ENCODE measurements around the gene COX14.

COX14 gene

DNA sequence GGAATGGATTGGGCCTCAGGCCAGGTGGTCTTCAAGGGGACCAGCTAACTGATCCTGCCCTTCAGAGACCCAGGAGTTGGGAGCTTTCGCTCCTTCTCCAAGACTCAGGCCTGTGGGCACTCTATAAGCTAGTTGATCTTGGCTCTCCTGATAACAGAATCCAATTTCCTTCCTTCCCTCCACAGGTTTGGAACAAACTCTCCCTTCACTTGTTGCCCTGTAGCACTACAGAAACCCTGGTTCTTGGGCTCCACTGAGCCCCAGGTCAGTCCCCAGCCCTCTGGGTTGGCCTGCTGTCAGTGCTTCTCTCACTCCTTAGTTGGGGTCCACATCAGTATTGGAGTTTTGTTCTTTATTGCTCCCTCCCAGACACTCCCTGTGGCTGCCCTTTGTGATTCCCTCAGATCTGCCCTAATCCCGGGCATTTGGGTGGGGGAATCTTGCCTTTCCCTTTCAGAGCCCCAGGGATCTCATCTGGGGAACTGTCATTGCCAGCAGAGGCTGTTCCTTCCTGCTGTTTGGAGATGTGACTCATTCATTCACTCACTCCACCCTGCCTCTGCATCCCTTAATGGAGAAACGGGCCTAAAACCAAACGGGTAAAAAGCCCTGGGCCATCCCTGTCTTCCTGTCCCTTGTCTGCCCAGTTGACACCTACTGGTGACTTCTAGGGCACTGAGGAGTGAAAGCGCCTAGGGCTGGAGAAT lies 12.6 kb upstream of the COX14 start:
- no peak overlapping the region for H3K9ac ChIP-seq (ENCODE audit: low read length)
- no peaks in the 10 kb centered on the region for H3K79me2 ChIP-seq (ENCODE audit: low read length)
- H3K4me1 ChIP-seq (ENCODE audit: low read length) = peaks cover 16% of the 10 kb centered on the region
- no peak overlapping the region for H3K27ac ChIP-seq (ENCODE audit: low read length)
- H3K4me3 ChIP-seq (ENCODE audit: low read length) = no peak overlapping the region
- no peaks in the 10 kb centered on the region for H3K9me3 ChIP-seq (ENCODE audit: insufficient read depth, low read length)
- H3K4me2 ChIP-seq (ENCODE audit: low read length) = no peak overlapping the region
- no peaks in the 10 kb centered on the region for H3K27me3 ChIP-seq (ENCODE audit: low read depth, low read length)
- H3K36me3 ChIP-seq (replicated peaks; ENCODE audit: low read depth, low read length) = peaks cover 41% of the 10 kb centered on the region
- no peaks in the 10 kb centered on the region for H4K20me1 ChIP-seq (ENCODE audit: insufficient read depth, low read length)
- TF ChIP-seq EZH2phosphoT487 (IDR thresholded peaks at IDR 0.05; ENCODE audit: low read depth) = no peak
- TF ChIP-seq, protein P1, sequence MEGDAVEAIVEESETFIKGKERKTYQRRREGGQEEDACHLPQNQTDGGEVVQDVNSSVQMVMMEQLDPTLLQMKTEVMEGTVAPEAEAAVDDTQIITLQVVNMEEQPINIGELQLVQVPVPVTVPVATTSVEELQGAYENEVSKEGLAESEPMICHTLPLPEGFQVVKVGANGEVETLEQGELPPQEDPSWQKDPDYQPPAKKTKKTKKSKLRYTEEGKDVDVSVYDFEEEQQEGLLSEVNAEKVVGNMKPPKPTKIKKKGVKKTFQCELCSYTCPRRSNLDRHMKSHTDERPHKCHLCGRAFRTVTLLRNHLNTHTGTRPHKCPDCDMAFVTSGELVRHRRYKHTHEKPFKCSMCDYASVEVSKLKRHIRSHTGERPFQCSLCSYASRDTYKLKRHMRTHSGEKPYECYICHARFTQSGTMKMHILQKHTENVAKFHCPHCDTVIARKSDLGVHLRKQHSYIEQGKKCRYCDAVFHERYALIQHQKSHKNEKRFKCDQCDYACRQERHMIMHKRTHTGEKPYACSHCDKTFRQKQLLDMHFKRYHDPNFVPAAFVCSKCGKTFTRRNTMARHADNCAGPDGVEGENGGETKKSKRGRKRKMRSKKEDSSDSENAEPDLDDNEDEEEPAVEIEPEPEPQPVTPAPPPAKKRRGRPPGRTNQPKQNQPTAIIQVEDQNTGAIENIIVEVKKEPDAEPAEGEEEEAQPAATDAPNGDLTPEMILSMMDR (IDR thresholded peaks at IDR 0.05; ENCODE audit: low read depth, low read length) = no peak
- no peak overlapping the region for H2AFZ ChIP-seq (ENCODE audit: low read depth, low read length)

DNA sequence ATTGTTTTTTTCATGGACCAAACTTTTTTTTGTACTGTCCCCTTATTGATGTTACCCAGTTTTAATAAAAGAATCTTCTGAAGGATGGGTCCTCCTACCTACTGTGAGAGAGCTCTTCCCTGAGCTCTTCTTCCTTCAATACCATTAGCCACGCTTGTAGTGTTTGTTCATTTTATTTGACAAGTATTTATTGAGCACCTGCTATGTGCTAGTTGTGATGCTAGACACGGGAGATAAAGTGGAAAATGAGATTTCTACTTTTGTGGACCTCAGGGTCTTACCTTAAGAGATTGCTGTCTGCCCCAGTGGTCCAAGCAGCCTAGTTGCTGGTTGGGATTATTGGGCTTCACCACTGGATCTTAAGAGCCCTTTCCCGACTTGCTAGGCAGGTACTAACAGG lies 11.5 kb upstream of the COX14 start:
- Histone ChIP-seq H3K36me3 (replicated peaks; ENCODE audit: low read depth, low read length) (peaks cover 40% of the 10 kb centered on the region), H3K27me3 (ENCODE audit: low read depth, low read length) (no peaks in the 10 kb centered on the region), H3K9me3 (ENCODE audit: insufficient read depth, low read length) (no peaks in the 10 kb centered on the region), H2AFZ (ENCODE audit: low read depth, low read length) (no peak overlapping the region), H4K20me1 (ENCODE audit: insufficient read depth, low read length) (no peaks in the 10 kb centered on the region), H3K4me1 (ENCODE audit: low read length) (peaks cover 20% of the 10 kb centered on the region), H3K9ac (ENCODE audit: low read length) (no peak overlapping the region), H3K79me2 (ENCODE audit: low read length) (no peaks in the 10 kb centered on the region), H3K4me3 (ENCODE audit: low read length) (no peak overlapping the region), H3K27ac (ENCODE audit: low read length) (no peak overlapping the region), H3K4me2 (ENCODE audit: low read length) (no peak overlapping the region)
- TF ChIP-seq, protein P1 (IDR thresholded peaks at IDR 0.05; ENCODE audit: low read depth, low read length) = no peak
- TF ChIP-seq EZH2phosphoT487 (IDR thresholded peaks at IDR 0.05; ENCODE audit: low read depth) = no peak

DNA sequence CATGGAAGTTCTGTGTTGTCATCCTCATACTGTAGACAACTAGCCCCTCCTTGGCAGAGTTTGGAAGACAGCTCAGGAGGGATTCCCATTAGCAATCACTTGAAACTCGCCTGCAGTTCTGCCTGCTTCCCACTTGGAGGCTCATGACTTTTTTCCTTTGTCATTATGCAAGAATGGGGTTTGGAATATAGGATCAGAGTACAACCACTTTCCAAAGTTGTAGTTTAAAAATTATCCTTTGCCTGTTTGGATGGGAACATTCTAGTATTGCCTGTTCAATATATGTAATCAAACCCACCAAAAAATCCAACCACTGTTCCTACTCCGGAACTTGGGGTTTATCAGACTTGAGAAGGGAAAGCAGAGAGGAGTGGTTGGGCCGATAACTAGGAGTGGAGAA lies 10.4 kb upstream of the COX14 start:
- no peak overlapping the region for H2AFZ ChIP-seq (ENCODE audit: low read depth, low read length)
- H3K27ac ChIP-seq (ENCODE audit: low read length) = no peak overlapping the region
- H4K20me1 ChIP-seq (ENCODE audit: insufficient read depth, low read length) = no peaks in the 10 kb centered on the region
- no peak overlapping the region for H3K4me2 ChIP-seq (ENCODE audit: low read length)
- no peak for TF ChIP-seq EZH2phosphoT487 (IDR thresholded peaks at IDR 0.05; ENCODE audit: low read depth)
- TF ChIP-seq, protein P1 (IDR thresholded peaks at IDR 0.05; ENCODE audit: low read depth, low read length) = no peak
- H3K27me3 ChIP-seq (ENCODE audit: low read depth, low read length) = no peaks in the 10 kb centered on the region
- H3K9ac ChIP-seq (ENCODE audit: low read length) = no peak overlapping the region
- no peaks in the 10 kb centered on the region for H3K9me3 ChIP-seq (ENCODE audit: insufficient read depth, low read length)
- peaks cover 20% of the 10 kb centered on the region for H3K4me1 ChIP-seq (ENCODE audit: low read length)
- H3K4me3 ChIP-seq (ENCODE audit: low read length) = no peak overlapping the region
- no peaks in the 10 kb centered on the region for H3K79me2 ChIP-seq (ENCODE audit: low read length)
- peaks cover 32% of the 10 kb centered on the region for H3K36me3 ChIP-seq (replicated peaks; ENCODE audit: low read depth, low read length)

DNA sequence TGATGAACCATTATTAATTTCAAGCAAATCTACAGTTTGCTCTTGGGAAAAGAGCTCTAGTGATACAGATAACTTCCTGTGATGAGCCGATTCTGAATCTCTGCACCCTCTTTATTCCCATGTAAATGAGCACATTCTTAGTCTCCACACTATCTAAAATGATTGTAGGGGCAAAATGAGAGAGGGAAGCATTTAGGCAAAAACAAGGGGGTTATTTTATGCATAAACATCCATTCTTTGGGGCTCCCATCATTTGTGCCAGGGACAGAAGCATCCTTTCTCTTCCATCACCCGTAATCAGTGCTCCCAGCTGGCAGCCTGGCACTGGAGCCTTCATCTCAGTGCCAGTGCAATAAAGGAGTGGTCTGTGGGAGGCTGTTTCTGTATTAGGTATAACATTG lies 9.9 kb upstream of the COX14 start:
- H3K4me3 ChIP-seq (ENCODE audit: low read length) = no peak overlapping the region
- H3K27me3 ChIP-seq (ENCODE audit: low read depth, low read length) = no peaks in the 10 kb centered on the region
- H3K4me1 ChIP-seq (ENCODE audit: low read length) = peaks cover 20% of the 10 kb centered on the region
- no peak overlapping the region for H3K9ac ChIP-seq (ENCODE audit: low read length)
- no peak overlapping the region for H3K4me2 ChIP-seq (ENCODE audit: low read length)
- no peak overlapping the region for H3K27ac ChIP-seq (ENCODE audit: low read length)
- H3K79me2 ChIP-seq (ENCODE audit: low read length) = no peaks in the 10 kb centered on the region
- no peaks in the 10 kb centered on the region for H4K20me1 ChIP-seq (ENCODE audit: insufficient read depth, low read length)
- H3K9me3 ChIP-seq (ENCODE audit: insufficient read depth, low read length) = no peaks in the 10 kb centered on the region
- peaks cover 28% of the 10 kb centered on the region for H3K36me3 ChIP-seq (replicated peaks; ENCODE audit: low read depth, low read length)
- TF ChIP-seq EZH2phosphoT487 (IDR thresholded peaks at IDR 0.05; ENCODE audit: low read depth) = no peak
- TF ChIP-seq, protein P1 (IDR thresholded peaks at IDR 0.05; ENCODE audit: low read depth, low read length) = no peak
- no peak overlapping the region for H2AFZ ChIP-seq (ENCODE audit: low read depth, low read length)

Data from OCI-LY3 (cell line).